Activated CD4-positive, alpha-beta T cell treated with anti-CD3 and anti-CD28 coated beads, Interleukin-2, amount 10 ng/mL, durations not matched to agents 7 days and 5 days (primary cell): Measurements from ENCODE around the gene SFXN1. TPM values are rescaled to one million over a fixed set of nuclear protein-coding genes. Genes with fewer than 3 reads are reported as not detected.

ENCODE experiments used
- CTCF ChIA-PET: fragments of 350-600 bp; sonication (Branson Sonifier 250); formaldehyde crosslinking; loops from one replicate; lab custom pipeline; 2021; ENCODE audit warnings: antibody characterized with exemption; lab: Charles Lee
- POLR2A ChIA-PET: fragments of 350-600 bp; sonication (Branson Sonifier 250); formaldehyde crosslinking; loops from one replicate; lab custom pipeline; 2021; ENCODE audit warnings: antibody characterized with exemption; lab: Charles Lee
- DNase-seq: peaks from one replicate; pipeline ENCODE4 v3.0.0-alpha.2; 2020
- H3K27ac Mint-ChIP-seq: one replicate; pipeline ENCODE4 v1.8.0; 2021; ENCODE audit warnings: mild to moderate bottlenecking, moderate library complexity, mixed read lengths
- H3K27me3 Mint-ChIP-seq: one replicate; pipeline ENCODE4 v1.8.0; 2021; ENCODE audit warnings: mixed read lengths
- H3K36me3 Mint-ChIP-seq: one replicate; pipeline ENCODE4 v1.8.0; 2021; ENCODE audit warnings: low read depth, mixed read lengths
- H3K4me1 Mint-ChIP-seq: one replicate; pipeline ENCODE4 v1.8.0; 2021; ENCODE audit warnings: mixed read lengths
- H3K4me3 Mint-ChIP-seq: one replicate; pipeline ENCODE4 v1.8.0; 2021; ENCODE audit warnings: mild to moderate bottlenecking, moderate library complexity, mixed read lengths
- H3K9me3 Mint-ChIP-seq: one replicate; pipeline ENCODE4 v1.8.0; 2021; ENCODE audit warnings: mixed read lengths
- total RNA-seq, 2 experiments: library from RNA; stranded (reverse); gene quantifications; one replicate each; pipeline ENCODE4 v1.2.3, GENCODE V29; 2021

SFXN1 gene
- total RNA-seq, 2 experiments from 2014 or later = 149 to 163 TPM

GRCh38 chr5:175550055-175550805 lies 71.9 kb downstream of the SFXN1 start:
- Mint-ChIP-seq H3K9me3 (no peaks in the 10 kb centered on the region), H3K4me1 (peaks cover 2% of the 10 kb centered on the region), H3K27ac (no peak overlapping the region), H3K36me3 (no peaks in the 10 kb centered on the region), H3K4me3 (no peak overlapping the region), H3K27me3 (peaks cover 24% of the 10 kb centered on the region)
- CTCF ChIA-PET = interaction anchor here (1.2 to 1.3 kb wide), 2 partner anchors 10 to 24 kb away, joined by 3 to 4 read pairs; no protein-coding TSS in a partner anchor
- no peak for DNase-seq
- POLR2A ChIA-PET = no interaction called here

GRCh38 chr5:175551266-175551665 lies 72.9 kb downstream of the SFXN1 start:
- no peak for DNase-seq
- H3K36me3 Mint-ChIP-seq = no peaks in the 10 kb centered on the region
- no peaks in the 10 kb centered on the region for H3K9me3 Mint-ChIP-seq
- H3K4me1 Mint-ChIP-seq = peaks cover 2% of the 10 kb centered on the region
- CTCF ChIA-PET = interaction anchor here (0.6 to 1.3 kb wide), 2 partner anchors 23 to 300 kb away, joined by 3 read pairs; no protein-coding TSS in a partner anchor
- peaks cover 24% of the 10 kb centered on the region for H3K27me3 Mint-ChIP-seq
- H3K4me3 Mint-ChIP-seq = no peak overlapping the region
- POLR2A ChIA-PET = no interaction called here
- H3K27ac Mint-ChIP-seq = no peak overlapping the region

- H3K36me3 Mint-ChIP-seq = no peaks in the 10 kb centered on the region
- no peak for DNase-seq
- ChIA-PET POLR2A (no interaction called here), CTCF (interaction anchor here (0.6 to 2.0 kb wide), 2 partner anchors 21 to 687 kb away, joined by 3 to 7 read pairs; no protein-coding TSS in a partner anchor)
- no peaks in the 10 kb centered on the region for H3K4me1 Mint-ChIP-seq
- H3K4me3 Mint-ChIP-seq = no peak overlapping the region
- H3K27ac Mint-ChIP-seq = no peak overlapping the region
- no peaks in the 10 kb centered on the region for H3K9me3 Mint-ChIP-seq
- peaks cover 11% of the 10 kb centered on the region for H3K27me3 Mint-ChIP-seq
These were observed 75.9 kb downstream of the SFXN1 start for GRCh38 chr5:175554296-175554695.

- DNase-seq = no peak
- POLR2A ChIA-PET = no interaction called here
- no peaks in the 10 kb centered on the region for H3K36me3 Mint-ChIP-seq
- peaks cover 8% of the 10 kb centered on the region for H3K27me3 Mint-ChIP-seq
- H3K4me1 Mint-ChIP-seq = no peaks in the 10 kb centered on the region
- no peak overlapping the region for H3K4me3 Mint-ChIP-seq
- peak overlapping the region; percentile 25 for H3K27ac Mint-ChIP-seq
- H3K9me3 Mint-ChIP-seq = no peaks in the 10 kb centered on the region
- CTCF ChIA-PET = interaction anchor here (1.5 kb wide), 1 partner anchor 83 kb away, joined by 3 read pairs; no protein-coding TSS in a partner anchor
These were observed 76.9 kb downstream of the SFXN1 start for GRCh38 chr5:175555168-175555785.

- no peaks in the 10 kb centered on the region for H3K9me3 Mint-ChIP-seq
- ChIA-PET CTCF (interaction anchor here (0.6 to 1.2 kb wide), 3 partner anchors 14 to 442 kb away, joined by 3 to 8 read pairs (median 3); no protein-coding TSS in a partner anchor), POLR2A (no interaction called here)
- H3K27ac Mint-ChIP-seq = no peak overlapping the region
- peaks cover 3% of the 10 kb centered on the region for H3K27me3 Mint-ChIP-seq
- DNase-seq = no peak
- no peaks in the 10 kb centered on the region for H3K4me1 Mint-ChIP-seq
- H3K4me3 Mint-ChIP-seq = no peak overlapping the region
- no peaks in the 10 kb centered on the region for H3K36me3 Mint-ChIP-seq
These were observed 78.4 kb downstream of the SFXN1 start for GRCh38 chr5:175556794-175557193.

- H3K27ac Mint-ChIP-seq = no peak overlapping the region
These were observed 79.4 kb downstream of the SFXN1 start for GRCh38 chr5:175557778-175558177.

GRCh38 chr5:175558801-175559480 lies 80.6 kb downstream of the SFXN1 start:
- no peaks in the 10 kb centered on the region for H3K36me3 Mint-ChIP-seq
- no peak overlapping the region for H3K27ac Mint-ChIP-seq
- ChIA-PET POLR2A (no interaction called here), CTCF (interaction anchor here (1.1 to 1.2 kb wide), 3 partner anchors 20 to 1102 kb away, joined by 3 to 4 read pairs (median 3); no protein-coding TSS in a partner anchor)
- no peaks in the 10 kb centered on the region for H3K4me1 Mint-ChIP-seq
- no peaks in the 10 kb centered on the region for H3K9me3 Mint-ChIP-seq
- peaks cover 9% of the 10 kb centered on the region for H3K27me3 Mint-ChIP-seq
- DNase-seq = no peak
- no peak overlapping the region for H3K4me3 Mint-ChIP-seq

More at GRCh38 chr5:175557778-175558177, 79.4 kb downstream of the SFXN1 start:
- Mint-ChIP-seq H3K36me3 (no peaks in the 10 kb centered on the region), H3K27me3 (peaks cover 5% of the 10 kb centered on the region), H3K4me1 (no peaks in the 10 kb centered on the region), H3K4me3 (no peak overlapping the region), H3K9me3 (no peaks in the 10 kb centered on the region)
- DNase-seq = no peak
- POLR2A ChIA-PET = no interaction called here
- CTCF ChIA-PET = no interaction called here

GRCh38 chr5:175560011-175560410 lies 81.7 kb downstream of the SFXN1 start:
- H3K9me3 Mint-ChIP-seq = no peaks in the 10 kb centered on the region
- ChIA-PET POLR2A (no interaction called here), CTCF (interaction anchor here (1.1 to 1.2 kb wide), 3 partner anchors 19 to 1100 kb away, joined by 3 to 4 read pairs (median 3); no protein-coding TSS in a partner anchor)
- H3K4me3 Mint-ChIP-seq = no peak overlapping the region
- no peak for DNase-seq
- H3K4me1 Mint-ChIP-seq = no peaks in the 10 kb centered on the region
- H3K36me3 Mint-ChIP-seq = no peaks in the 10 kb centered on the region
- H3K27ac Mint-ChIP-seq = no peak overlapping the region
- peaks cover 12% of the 10 kb centered on the region for H3K27me3 Mint-ChIP-seq

GRCh38 chr5:175561085-175561484 lies 82.7 kb downstream of the SFXN1 start:
- CTCF ChIA-PET = no interaction called here
- POLR2A ChIA-PET = no interaction called here
- H3K4me1 Mint-ChIP-seq = no peaks in the 10 kb centered on the region

GRCh38 chr5:175564716-175565115 lies 86.4 kb downstream of the SFXN1 start:
- H3K27me3 Mint-ChIP-seq = peaks cover 20% of the 10 kb centered on the region
- ChIA-PET POLR2A (no interaction called here), CTCF (interaction anchor here (0.6 kb wide), 1 partner anchor 169 kb away, joined by 3 read pairs; no protein-coding TSS in a partner anchor)
- H3K27ac Mint-ChIP-seq = no peak overlapping the region
- no peak for DNase-seq
- H3K4me3 Mint-ChIP-seq = no peak overlapping the region
- H3K4me1 Mint-ChIP-seq = peaks cover 2% of the 10 kb centered on the region
- no peaks in the 10 kb centered on the region for H3K36me3 Mint-ChIP-seq
- no peaks in the 10 kb centered on the region for H3K9me3 Mint-ChIP-seq

More at GRCh38 chr5:175561085-175561484, 82.7 kb downstream of the SFXN1 start:
- Mint-ChIP-seq H3K9me3 (no peaks in the 10 kb centered on the region), H3K27ac (no peak overlapping the region), H3K27me3 (peaks cover 18% of the 10 kb centered on the region), H3K36me3 (no peaks in the 10 kb centered on the region), H3K4me3 (no peak overlapping the region)
- no peak for DNase-seq

- Mint-ChIP-seq H3K36me3 (no peaks in the 10 kb centered on the region), H3K4me1 (peaks cover 2% of the 10 kb centered on the region), H3K4me3 (no peak overlapping the region), H3K27ac (no peak overlapping the region), H3K27me3 (peaks cover 22% of the 10 kb centered on the region), H3K9me3 (no peaks in the 10 kb centered on the region)
- DNase-seq = no peak
- ChIA-PET POLR2A (no interaction called here), CTCF (interaction anchor here (1.8 kb wide), 1 partner anchor 9 kb away, joined by 4 read pairs; no protein-coding TSS in a partner anchor)
These were observed 88.3 kb downstream of the SFXN1 start for GRCh38 chr5:175566697-175567096.

- ChIA-PET POLR2A (no interaction called here), CTCF (interaction anchor here (0.9 to 1.6 kb wide), 2 partner anchors 34 to 53 kb away, joined by 5 to 6 read pairs; no protein-coding TSS in a partner anchor)
- Mint-ChIP-seq H3K4me1 (peaks cover 2% of the 10 kb centered on the region), H3K4me3 (no peak overlapping the region), H3K27ac (no peak overlapping the region), H3K27me3 (peaks cover 18% of the 10 kb centered on the region), H3K36me3 (no peaks in the 10 kb centered on the region), H3K9me3 (no peaks in the 10 kb centered on the region)
- DNase-seq = no peak
These were observed 89.6 kb downstream of the SFXN1 start for GRCh38 chr5:175567954-175568353.
